GM12892 (cell line): Measurements from ENCODE around the gene RNU6-9.

Source experiments
- POLR2A ChIP-seq: IDR thresholded peaks from 2 replicates; pipeline ENCODE4 v1.6.1; 2011; ENCODE audit warnings: low read depth, low read length, control low read depth
- POLR2AphosphoS5 ChIP-seq: IDR thresholded peaks from 2 replicates; pipeline ENCODE4 v1.6.1; 2011; ENCODE audit warnings: low read depth, low read length, control low read depth

GRCh38 chr19:938233-938923 lies 45.1 kb downstream of the RNU6-9 start:
- no peak for TF ChIP-seq POLR2AphosphoS5
- no peak for TF ChIP-seq POLR2A
